Endothelial cell of umbilical vein (primary cell): ENCODE data around the gene SH3TC1.

Experiments
- EZH2 ChIP-seq: IDR thresholded peaks from 2 replicates; pipeline ENCODE4 v1.6.1; 2012; ENCODE audit warnings: borderline replicate concordance, low read depth, mild to moderate bottlenecking, moderate library complexity, low read length, inconsistent platforms; ENCODE audit not compliant: severe bottlenecking
- POLR2A ChIP-seq: IDR thresholded peaks from 2 replicates; pipeline ENCODE4 v1.6.1; 2012; ENCODE audit warnings: low read depth, mild to moderate bottlenecking, control low read depth, low read length
- POLR2AphosphoS5 ChIP-seq: IDR thresholded peaks from 2 replicates; pipeline ENCODE4 v1.6.1; 2012; ENCODE audit warnings: low read depth, mild to moderate bottlenecking, control low read depth, low read length, moderate library complexity; ENCODE audit not compliant: insufficient read depth
- TF ChIP-seq, protein P1 (sequence below), 2 donors: IDR thresholded peaks; 1 replicate in 1 of 2; 2 replicates in 1 of 2; pipeline ENCODE4 v1.5.1; 2011; ENCODE audit warnings: low read length in 2 of 2, mild to moderate bottlenecking in 2 of 2, moderate library complexity in 2 of 2, control low read depth in 1 of 2, inconsistent platforms in 1 of 2, low read depth in 1 of 2; ENCODE audit not compliant: insufficient read depth in 1 of 2; ENCODE audit errors: extremely low read depth in 1 of 2

DNA sequence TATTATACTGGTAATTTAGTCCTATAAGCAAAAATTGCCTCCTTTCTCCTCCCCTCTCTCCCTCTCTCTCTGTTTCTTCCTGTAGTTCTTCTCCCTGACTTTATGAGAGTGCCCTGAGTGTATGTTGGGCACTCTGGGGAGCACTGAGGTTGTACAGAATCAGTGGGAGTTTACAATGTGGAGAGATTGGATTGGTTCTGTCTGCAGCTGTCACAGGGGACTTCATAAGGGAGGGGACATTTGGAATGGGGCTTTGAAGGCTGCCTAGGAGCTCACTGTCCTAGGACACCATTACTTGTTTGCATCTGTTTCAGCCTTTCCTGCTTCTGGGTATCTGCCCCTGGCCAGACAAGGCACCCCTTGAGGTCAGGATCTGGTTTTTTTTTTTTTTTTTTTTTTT is 22.9 kb downstream of the SH3TC1 start:
- TF ChIP-seq POLR2AphosphoS5 (no peak), POLR2A (no peak), EZH2 (no peak)
- TF ChIP-seq, protein P1, sequence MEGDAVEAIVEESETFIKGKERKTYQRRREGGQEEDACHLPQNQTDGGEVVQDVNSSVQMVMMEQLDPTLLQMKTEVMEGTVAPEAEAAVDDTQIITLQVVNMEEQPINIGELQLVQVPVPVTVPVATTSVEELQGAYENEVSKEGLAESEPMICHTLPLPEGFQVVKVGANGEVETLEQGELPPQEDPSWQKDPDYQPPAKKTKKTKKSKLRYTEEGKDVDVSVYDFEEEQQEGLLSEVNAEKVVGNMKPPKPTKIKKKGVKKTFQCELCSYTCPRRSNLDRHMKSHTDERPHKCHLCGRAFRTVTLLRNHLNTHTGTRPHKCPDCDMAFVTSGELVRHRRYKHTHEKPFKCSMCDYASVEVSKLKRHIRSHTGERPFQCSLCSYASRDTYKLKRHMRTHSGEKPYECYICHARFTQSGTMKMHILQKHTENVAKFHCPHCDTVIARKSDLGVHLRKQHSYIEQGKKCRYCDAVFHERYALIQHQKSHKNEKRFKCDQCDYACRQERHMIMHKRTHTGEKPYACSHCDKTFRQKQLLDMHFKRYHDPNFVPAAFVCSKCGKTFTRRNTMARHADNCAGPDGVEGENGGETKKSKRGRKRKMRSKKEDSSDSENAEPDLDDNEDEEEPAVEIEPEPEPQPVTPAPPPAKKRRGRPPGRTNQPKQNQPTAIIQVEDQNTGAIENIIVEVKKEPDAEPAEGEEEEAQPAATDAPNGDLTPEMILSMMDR (IDR thresholded peaks at IDR 0.05; ENCODE audit: extremely low read depth in 1 of 2, insufficient read depth in 1 of 2, low read depth in 1 of 2, low read length in 2 of 2): no peak
